ENCODE data around the gene STAG2.
"Not testable (repeated sequence)": the region's sequence is repeated elsewhere in the genome, so short reads cannot be mapped to it uniquely, and the experiment has no call there.

DNA sequence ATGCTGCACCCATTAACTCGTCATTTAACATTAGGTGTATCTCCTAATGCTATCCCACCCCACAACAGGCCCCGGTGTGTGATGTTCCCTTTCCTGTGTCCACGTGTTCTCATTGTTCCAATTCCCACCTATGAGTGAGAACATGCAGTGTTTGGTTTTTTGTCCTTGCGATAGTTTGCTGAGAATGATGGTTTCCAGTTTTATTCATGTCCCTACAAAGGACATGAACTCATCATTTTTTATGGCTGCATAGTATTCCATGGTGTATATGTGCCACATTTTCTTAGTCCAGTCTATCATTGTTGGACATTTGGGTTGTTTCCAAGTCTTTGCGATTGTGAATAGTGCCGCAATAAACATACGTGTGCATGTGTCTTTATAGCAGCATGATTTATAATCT, 143.0 kb downstream of the STAG2 start:
- not testable (repeated sequence) for TF ChIP-seq POLR2A, CTCF (IDR thresholded peaks at IDR 0.05)
